Activated CD8-positive, alpha-beta memory T cell treated with anti-CD3 and anti-CD28 coated beads, Interleukin-2, amount 50 U/mL, for 24 hours (primary cell): ENCODE results near the gene MMP20.

Source experiments
- DNase-seq: peaks from one replicate; pipeline ENCODE4 v3.0.0-alpha.2; 2020; ENCODE audit errors: extremely low read depth

MMP20 gene

DNA sequence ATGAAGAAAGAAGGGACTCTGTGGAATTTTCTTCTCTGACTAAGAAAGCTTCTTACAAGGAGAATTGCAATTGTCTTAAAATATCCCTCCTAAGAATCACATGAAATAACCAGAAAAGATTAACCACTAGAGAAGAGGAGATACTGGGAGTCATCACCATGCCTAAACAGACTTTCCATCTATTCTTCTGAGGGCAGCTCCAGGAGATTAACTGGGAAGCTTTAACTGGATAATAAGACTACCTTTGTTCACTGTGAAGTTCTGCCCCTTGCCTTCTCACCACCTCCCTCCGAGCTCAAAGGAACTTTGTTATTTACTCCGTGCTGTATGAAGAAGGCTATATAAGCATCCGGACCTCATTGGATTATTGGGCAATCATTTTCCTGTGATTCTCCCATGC is 70.0 kb downstream of the MMP20 start:
- no peak for DNase-seq

GRCh38 chr11:102553835-102554282 is 71.3 kb downstream of the MMP20 start:
- no peak for DNase-seq

DNA sequence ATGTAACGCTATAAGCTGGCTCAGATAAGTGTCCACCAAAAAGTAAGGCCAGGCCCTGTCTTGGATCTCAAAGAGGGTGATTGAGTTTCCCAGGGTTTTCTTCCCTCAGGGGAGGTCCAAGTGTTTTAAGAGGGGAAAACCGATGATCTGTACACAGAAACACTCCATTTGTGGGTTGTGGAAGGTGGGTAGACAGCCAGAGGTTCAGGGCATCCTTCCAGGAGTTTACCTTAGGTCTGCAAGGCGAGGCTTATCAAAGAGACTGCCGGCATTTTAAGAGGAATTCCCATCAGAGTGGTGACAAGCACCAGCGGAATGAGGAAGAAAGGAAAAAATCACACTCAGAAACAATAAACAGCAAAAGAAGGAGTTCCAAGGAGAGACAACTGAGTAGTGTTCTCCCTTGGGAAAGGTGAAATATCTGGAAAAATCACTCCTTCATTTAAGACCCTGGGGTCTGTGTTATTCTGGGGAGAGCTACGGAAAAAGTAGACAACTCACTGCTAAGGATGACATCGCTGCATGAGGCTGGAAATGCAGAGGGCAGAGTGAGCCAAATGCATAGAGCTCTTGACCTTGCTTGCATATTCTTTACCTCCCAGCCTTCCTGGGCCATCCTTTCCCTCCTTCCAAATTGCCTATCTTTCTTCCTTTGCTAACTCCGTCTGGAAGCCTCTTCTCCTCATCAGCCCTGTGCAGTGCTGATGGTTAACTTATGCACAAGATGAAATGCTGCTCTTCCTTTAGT is 72.5 kb downstream of the MMP20 start:
- no peak for DNase-seq

GRCh38 chr11:102552020-102552419 is 73.1 kb downstream of the MMP20 start:
- no peak for DNase-seq

GRCh38 chr11:102551169-102551781 is 73.9 kb downstream of the MMP20 start:
- no peak for DNase-seq

DNA sequence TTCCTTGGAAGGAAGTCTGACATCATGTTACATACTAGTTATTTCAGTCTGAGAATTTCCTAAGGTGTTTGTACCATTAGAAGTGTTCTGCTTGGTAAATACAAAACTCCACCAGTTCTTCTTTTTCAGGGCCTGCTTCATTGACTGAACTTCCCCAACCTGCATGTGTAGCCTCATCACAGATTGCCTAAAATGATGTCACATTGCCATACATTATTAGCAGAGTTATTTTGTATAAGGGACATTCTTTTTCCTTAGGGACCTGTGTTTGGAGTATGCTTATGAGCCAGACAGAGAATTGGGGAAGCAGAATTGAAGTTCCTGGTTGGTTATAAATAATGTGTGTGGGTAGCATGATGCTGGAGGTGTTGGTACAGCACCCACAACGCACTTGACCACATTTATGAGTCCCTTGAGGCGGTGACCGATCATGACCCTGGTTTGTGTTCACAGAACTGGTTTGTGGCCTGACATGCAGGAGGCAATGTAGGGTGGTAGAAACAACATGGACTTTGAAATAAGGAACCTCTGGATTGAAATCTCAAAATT is 78.1 kb downstream of the MMP20 start:
- no peak for DNase-seq

DNA sequence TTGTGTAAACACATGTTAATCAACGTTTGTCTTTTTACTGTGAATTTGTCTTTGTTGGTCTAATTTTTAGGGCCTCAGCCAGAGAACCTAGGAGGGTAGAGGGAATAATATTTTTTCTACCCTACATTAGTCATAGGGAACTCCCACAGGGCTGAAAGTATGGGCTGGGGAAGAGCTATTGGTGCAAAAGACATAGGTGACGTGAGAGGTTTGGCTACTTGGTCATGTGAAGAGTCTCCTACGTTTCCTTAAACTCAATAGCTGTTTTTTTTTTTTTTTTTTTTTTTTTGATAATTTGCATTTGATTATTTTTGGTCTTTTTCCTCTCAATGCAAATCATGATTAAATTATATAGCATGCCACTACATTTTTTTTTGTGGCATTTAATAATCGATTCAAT is 78.7 kb downstream of the MMP20 start:
- DNase-seq = no peak

GRCh38 chr11:102545701-102546100 is 79.4 kb downstream of the MMP20 start:
- no peak for DNase-seq

DNA sequence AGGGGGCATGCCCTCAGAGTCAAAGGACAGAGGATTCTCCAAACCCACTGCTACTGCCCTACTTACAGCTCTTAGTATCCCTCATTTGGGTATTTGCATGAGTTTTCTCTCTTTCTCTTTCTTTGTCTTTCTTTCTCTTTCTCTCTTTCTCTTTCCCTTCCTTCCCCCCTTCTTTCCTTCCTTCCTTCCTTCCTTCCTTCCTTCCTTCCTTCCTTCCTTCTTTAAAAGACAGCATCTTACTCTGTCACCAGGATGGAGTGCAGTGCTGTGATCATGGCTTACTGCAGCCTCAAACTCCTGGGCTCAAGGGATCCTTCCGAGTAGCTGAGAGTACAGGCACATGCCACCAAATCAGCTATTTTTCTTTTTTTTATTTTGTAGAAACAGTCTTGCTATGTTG is 80.5 kb downstream of the MMP20 start:
- no peak for DNase-seq

DNA sequence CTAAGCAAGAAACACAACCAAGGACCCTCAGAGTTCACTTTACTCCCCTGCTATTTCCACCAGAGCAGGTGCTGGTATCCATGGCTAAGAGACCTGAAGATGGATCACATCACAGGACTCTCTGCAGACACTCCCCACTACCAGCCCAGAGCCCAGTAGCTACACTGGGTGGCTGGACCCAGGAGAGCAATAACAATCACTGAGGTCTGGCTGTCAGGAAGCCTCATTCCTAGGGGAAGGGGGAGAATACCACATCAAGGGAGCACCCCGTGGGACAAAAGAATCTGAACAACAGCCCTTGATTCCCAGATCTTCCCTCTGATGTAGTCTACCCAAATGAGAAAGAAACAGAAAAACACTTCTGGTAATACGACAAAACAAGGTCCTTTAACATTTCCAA is 85.6 kb downstream of the MMP20 start:
- DNase-seq = no peak

DNA sequence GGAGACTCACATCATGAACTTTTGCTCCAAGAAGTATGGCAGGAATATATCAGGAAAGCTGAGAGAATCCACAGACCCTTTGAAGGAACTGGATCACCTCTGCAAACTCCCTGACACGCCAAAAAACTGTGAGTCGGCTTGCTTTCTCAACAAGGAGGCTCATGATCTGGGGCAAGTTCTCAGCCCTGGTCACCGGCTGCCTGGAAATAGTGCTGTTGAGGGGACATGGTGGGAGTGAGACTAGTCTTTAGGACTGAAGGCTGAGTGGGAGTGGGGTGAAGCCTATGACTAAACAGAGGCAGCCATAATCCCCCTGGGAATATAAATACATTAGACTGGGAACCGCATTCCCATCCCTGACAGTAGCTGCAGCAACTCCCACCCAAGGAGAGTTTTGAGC is 86.2 kb downstream of the MMP20 start:
- no peak for DNase-seq

GRCh38 chr11:102534261-102534872 is 90.8 kb downstream of the MMP20 start:
- no peak for DNase-seq

DNA sequence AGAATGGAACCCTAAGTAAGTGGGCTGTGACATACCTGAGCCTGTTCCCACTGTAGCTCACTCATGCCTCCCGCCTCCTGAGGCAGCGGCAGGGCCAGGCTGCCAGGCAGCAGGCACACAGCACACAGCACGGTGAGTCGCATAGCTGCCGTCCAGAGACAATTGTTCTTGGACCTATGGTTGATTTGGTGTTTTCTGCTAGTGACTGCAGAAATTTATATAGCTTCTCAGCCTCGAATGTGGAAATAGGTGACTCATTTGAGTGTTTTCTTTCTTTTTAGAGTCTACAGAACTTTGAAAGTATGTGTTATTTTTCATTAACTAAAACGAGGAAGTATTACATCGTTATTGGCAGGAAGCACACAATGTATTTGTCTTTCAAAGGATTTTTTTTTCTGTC is 94.6 kb downstream of the MMP20 start, which contains the start of gene MMP7:
Gene MMP7, minus strand, starts transcription at position 190 of the 400 bp plus-strand sequence. Its CDS starts 47 bp downstream, at position 143.
- DNase-seq = no peak

DNA sequence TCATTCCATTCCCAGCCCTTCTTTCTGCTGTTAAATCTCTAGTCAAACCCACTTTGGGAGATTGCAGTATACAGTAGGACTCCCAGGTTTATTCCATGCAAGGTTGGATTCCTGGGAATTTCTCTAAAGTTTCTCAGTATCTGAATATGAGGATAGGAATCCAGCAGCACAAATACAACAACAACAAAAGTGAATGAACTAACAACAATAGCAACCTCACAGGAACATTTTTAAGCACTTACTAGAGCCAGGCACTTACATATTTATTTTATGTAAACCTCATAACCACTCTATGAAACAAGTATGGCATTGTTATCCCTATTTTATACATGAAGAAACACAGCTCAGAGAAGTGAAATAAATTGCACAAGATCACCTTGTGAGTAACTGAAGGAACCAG is 96.5 kb downstream of the MMP20 start:
- no peak for DNase-seq

GRCh38 chr11:102527684-102528083 is 97.4 kb downstream of the MMP20 start:
- no peak for DNase-seq

DNA sequence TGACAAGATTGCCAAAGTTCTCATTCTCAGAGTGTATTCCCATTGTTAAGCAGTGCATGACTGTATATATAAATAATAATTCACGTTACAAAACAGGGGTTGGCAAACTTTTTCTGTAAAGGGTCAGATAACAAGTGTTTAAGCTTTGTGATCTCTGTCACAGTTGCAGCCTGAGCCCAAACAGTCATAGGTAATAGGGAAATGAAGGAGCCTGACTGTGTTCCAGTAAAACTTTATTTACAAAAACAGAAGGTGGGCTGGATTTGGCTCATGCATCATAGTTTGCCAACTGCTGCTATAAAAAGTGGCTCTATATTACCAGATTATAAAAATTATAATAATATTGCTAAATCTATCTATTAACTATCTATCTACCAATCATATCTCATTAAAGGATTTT is 98.1 kb downstream of the MMP20 start:
- no peak for DNase-seq
